WTC11 (cell line): Measurements from ENCODE around the gene SNAI1. TPM values are rescaled to one million over a fixed set of nuclear protein-coding genes. Genes with fewer than 3 reads are reported as not detected.
A peak's percentile ranks its signal among the peaks of the same experiment; 100 is the strongest.

Experiments used
- ATAC-seq: fragments of 200-7000 bp; cut with Tn5 transposase; 2 replicates; pipeline ENCODE4 v1.10.0; 2021; ENCODE audit warnings: mild to moderate bottlenecking, moderate library complexity
- CTCF ChIA-PET: fragments of 300-600 bp; sonication (Branson Sonifier 250); formaldehyde crosslinking; loops from one replicate; lab custom pipeline; 2021; ENCODE audit warnings: antibody characterized with exemption; lab: Charles Lee
- POLR2A ChIA-PET: fragments of 350-600 bp; sonication (Branson Sonifier 250); formaldehyde crosslinking; loops from one replicate; lab custom pipeline; 2021; ENCODE audit warnings: antibody characterized with exemption; lab: Charles Lee
- DNase-seq: peaks from one replicate; pipeline ENCODE4 v3.0.0; 2021; ENCODE audit warnings: low spot score
- H3K27ac Mint-ChIP-seq: 2 replicates; pipeline ENCODE4 v1.8.0; 2021; ENCODE audit warnings: mixed read lengths
- H3K27me3 Mint-ChIP-seq: 2 replicates; pipeline ENCODE4 v1.8.0; 2021; ENCODE audit warnings: low read depth, mild to moderate bottlenecking, moderate library complexity, mixed read lengths
- H3K36me3 Mint-ChIP-seq: 2 replicates; pipeline ENCODE4 v1.8.0; 2021; ENCODE audit warnings: mixed read lengths
- H3K4me1 Mint-ChIP-seq: 2 replicates; pipeline ENCODE4 v1.8.0; 2022; ENCODE audit warnings: mixed read lengths
- H3K4me3 Mint-ChIP-seq: 2 replicates; pipeline ENCODE4 v1.8.0; 2021; ENCODE audit warnings: mild to moderate bottlenecking, moderate library complexity, mixed read lengths
- H3K9me3 Mint-ChIP-seq: 2 replicates; pipeline ENCODE4 v1.8.0; 2021; ENCODE audit warnings: mixed read lengths
- CTCF ChIP-seq: fragments of 200-600 bp; IDR thresholded peaks from 2 replicates; pipeline ENCODE4 v1.8.0; 2022; ENCODE audit warnings: antibody characterized with exemption
- FOXP4 ChIP-seq: sonication (generic); formaldehyde crosslinking; IDR thresholded peaks from 2 replicates; pipeline ENCODE4 v1.8.0; 2022; ENCODE audit warnings: mild to moderate bottlenecking, missing genetic modification reagents
- HMGA2 ChIP-seq: fragments of 250-450 bp; sonication (Bioruptor Pico); IDR thresholded peaks from 2 replicates; pipeline ENCODE4 v1.4.0; 2021; ENCODE audit warnings: mild to moderate bottlenecking, moderate library complexity
- NR2C2 ChIP-seq: sonication (generic); formaldehyde crosslinking; IDR thresholded peaks from 2 replicates; pipeline ENCODE4 v1.8.0; 2022; ENCODE audit warnings: mild to moderate bottlenecking, missing genetic modification reagents
- PRDM15 ChIP-seq: sonication (generic); formaldehyde crosslinking; IDR thresholded peaks from 2 replicates; pipeline ENCODE4 v1.8.0; 2022; ENCODE audit warnings: missing genetic modification reagents
- SOX15 ChIP-seq: fragments of 250-450 bp; sonication (Bioruptor Pico); IDR thresholded peaks from 2 replicates; pipeline ENCODE4 v1.9.0; 2021; ENCODE audit warnings: mild to moderate bottlenecking
- ZNF396 ChIP-seq: fragments of 250-450 bp; sonication (Bioruptor Pico); IDR thresholded peaks from 2 replicates; pipeline ENCODE4 v1.8.0; 2021; ENCODE audit warnings: mild to moderate bottlenecking, moderate library complexity, borderline replicate concordance
- ZNF423 ChIP-seq: fragments of 250-450 bp; sonication (Bioruptor Pico); IDR thresholded peaks from 2 replicates; pipeline ENCODE4 v2.1.2; 2022; ENCODE audit warnings: mild to moderate bottlenecking, moderate library complexity
- total RNA-seq: library from RNA; stranded (reverse); gene quantifications from 3 replicates; pipeline ENCODE4 v1.2.3, GENCODE V29; 2021
- TF ChIP-seq, protein P1 (sequence below): fragments of 250-450 bp; sonication (Bioruptor Pico); IDR thresholded peaks from 2 replicates; pipeline ENCODE4 v1.9.0; 2021; ENCODE audit warnings: moderate library complexity, mild to moderate bottlenecking, inconsistent platforms, borderline replicate concordance
- TF ChIP-seq, protein P2 (sequence below): sonication (generic); formaldehyde crosslinking; IDR thresholded peaks from 2 replicates; pipeline ENCODE4 v1.8.1; 2023; ENCODE audit warnings: mild to moderate bottlenecking, moderate library complexity, missing genetic modification reagents

The SNAI1 gene
- total RNA-seq, 1 experiment from 2014 or later = 7.9 TPM

GRCh38 chr20:49964964-49965780, 17.6 kb upstream of the SNAI1 start:
- CTCF ChIA-PET = interaction anchor here (0.5 to 4.6 kb wide), 22 partner anchors 12 to 622 kb away, joined by 3 to 45 read pairs (median 3); partner anchors contain the start of gene RNF114
- DNase-seq = peak; percentile 81

More at GRCh38 chr20:49964964-49965780, 17.6 kb upstream of the SNAI1 start:
- TF ChIP-seq HMGA2 (CRISPR knock-in tag) (no peak), PRDM15 (no peak), ZNF423 (CRISPR knock-in tag) (peak; percentile 27; the same call in 1 of the 2 replicates), FOXP4 (CRISPR knock-in tag) (no peak), NR2C2 (no peak), ZNF396 (CRISPR knock-in tag) (no peak), CTCF (peak; percentile 62), SOX15 (CRISPR knock-in tag) (no peak)
- TF ChIP-seq, protein P1, sequence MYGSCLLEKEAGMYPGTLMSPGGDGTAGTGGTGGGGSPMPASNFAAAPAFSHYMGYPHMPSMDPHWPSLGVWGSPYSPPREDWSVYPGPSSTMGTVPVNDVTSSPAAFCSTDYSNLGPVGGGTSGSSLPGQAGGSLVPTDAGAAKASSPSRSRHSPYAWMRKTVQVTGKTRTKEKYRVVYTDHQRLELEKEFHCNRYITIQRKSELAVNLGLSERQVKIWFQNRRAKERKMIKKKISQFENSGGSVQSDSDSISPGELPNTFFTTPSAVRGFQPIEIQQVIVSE (CRISPR knock-in tag) = no peak
- TF ChIP-seq, protein P2, sequence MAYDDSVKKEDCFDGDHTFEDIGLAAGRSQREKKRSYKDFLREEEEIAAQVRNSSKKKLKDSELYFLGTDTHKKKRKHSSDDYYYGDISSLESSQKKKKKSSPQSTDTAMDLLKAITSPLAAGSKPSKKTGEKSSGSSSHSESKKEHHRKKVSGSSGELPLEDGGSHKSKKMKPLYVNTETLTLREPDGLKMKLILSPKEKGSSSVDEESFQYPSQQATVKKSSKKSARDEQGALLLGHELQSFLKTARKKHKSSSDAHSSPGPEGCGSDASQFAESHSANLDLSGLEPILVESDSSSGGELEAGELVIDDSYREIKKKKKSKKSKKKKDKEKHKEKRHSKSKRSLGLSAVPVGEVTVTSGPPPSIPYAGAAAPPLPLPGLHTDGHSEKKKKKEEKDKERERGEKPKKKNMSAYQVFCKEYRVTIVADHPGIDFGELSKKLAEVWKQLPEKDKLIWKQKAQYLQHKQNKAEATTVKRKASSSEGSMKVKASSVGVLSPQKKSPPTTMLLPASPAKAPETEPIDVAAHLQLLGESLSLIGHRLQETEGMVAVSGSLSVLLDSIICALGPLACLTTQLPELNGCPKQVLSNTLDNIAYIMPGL (CRISPR knock-in tag) = 0 out of 2 replicates have a peak, but pooled peaks have one; percentile 33
- no peak overlapping the region for H3K27ac Mint-ChIP-seq
- no peaks in the 10 kb centered on the region for H3K27me3 Mint-ChIP-seq
- H3K36me3 Mint-ChIP-seq = peaks cover 5% of the 10 kb centered on the region
- H3K9me3 Mint-ChIP-seq = peaks cover 5% of the 10 kb centered on the region
- peaks cover 8% of the 10 kb centered on the region for H3K4me1 Mint-ChIP-seq
- H3K4me3 Mint-ChIP-seq = no peak overlapping the region
- POLR2A ChIA-PET = no interaction called here
- peak; percentile 98 for ATAC-seq
